C4-2B (cell line): ENCODE results near the gene ATF6B.

ENCODE experiments used
- ZFX ChIP-seq: fragments of 450-650 bp; IDR thresholded peaks from 2 replicates; pipeline ENCODE4 v1.6.1; 2017
- TF ChIP-seq, protein P1 (sequence below): fragments of 450-650 bp; conservative IDR thresholded peaks from 2 replicates; pipeline ENCODE4 v1.5.1; 2017; ENCODE audit warnings: mild to moderate bottlenecking

- TF ChIP-seq, protein P1, sequence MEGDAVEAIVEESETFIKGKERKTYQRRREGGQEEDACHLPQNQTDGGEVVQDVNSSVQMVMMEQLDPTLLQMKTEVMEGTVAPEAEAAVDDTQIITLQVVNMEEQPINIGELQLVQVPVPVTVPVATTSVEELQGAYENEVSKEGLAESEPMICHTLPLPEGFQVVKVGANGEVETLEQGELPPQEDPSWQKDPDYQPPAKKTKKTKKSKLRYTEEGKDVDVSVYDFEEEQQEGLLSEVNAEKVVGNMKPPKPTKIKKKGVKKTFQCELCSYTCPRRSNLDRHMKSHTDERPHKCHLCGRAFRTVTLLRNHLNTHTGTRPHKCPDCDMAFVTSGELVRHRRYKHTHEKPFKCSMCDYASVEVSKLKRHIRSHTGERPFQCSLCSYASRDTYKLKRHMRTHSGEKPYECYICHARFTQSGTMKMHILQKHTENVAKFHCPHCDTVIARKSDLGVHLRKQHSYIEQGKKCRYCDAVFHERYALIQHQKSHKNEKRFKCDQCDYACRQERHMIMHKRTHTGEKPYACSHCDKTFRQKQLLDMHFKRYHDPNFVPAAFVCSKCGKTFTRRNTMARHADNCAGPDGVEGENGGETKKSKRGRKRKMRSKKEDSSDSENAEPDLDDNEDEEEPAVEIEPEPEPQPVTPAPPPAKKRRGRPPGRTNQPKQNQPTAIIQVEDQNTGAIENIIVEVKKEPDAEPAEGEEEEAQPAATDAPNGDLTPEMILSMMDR, result no peak
- no peak for TF ChIP-seq ZFX
Observed at GRCh38 chr6:32109114-32109764, 18.8 kb downstream of the ATF6B start, which contains the start of gene TNXB.
